DOHH2 (cell line): ENCODE measurements around the gene DDX17.

ENCODE experiments used
- H3F3A ChIP-seq: fragments of 200-600 bp; sonication (generic), shearing (Covaris generic); 2 replicates; pipeline ENCODE4 v1.6.0; 2016; ENCODE audit warnings: antibody characterized with exemption, mild to moderate bottlenecking; ENCODE audit not compliant: control insufficient read depth, insufficient read depth
- H3K27ac ChIP-seq: fragments of 200-600 bp; sonication (generic); 2 replicates; pipeline ENCODE4 v1.5.1; 2014; ENCODE audit warnings: low read depth, mild to moderate bottlenecking, low read length, moderate library complexity
- H3K27me3 ChIP-seq: fragments of 200-600 bp; sonication (generic); 2 replicates; pipeline ENCODE4 v1.6.1; 2014; ENCODE audit warnings: mild to moderate bottlenecking, low read length, mixed read lengths; ENCODE audit not compliant: control insufficient read depth
- H3K36me3 ChIP-seq: fragments of 200-600 bp; sonication (generic); 2 replicates; pipeline ENCODE4 v1.6.1; 2014; ENCODE audit warnings: mild to moderate bottlenecking, low read length, moderate library complexity, mixed read lengths; ENCODE audit not compliant: control insufficient read depth
- H3K4me1 ChIP-seq: fragments of 200-600 bp; sonication (generic); 2 replicates; pipeline ENCODE4 v1.6.1; 2014; ENCODE audit warnings: mild to moderate bottlenecking, low read length, mixed read lengths; ENCODE audit not compliant: control insufficient read depth
- H3K4me2 ChIP-seq: fragments of 200-600 bp; sonication (generic); 2 replicates; pipeline ENCODE4 v1.6.0; 2014; ENCODE audit warnings: mild to moderate bottlenecking, low read length, moderate library complexity
- H3K4me3 ChIP-seq: fragments of 200-600 bp; sonication (generic); 2 replicates; pipeline ENCODE4 v1.5.1; 2014; ENCODE audit warnings: mild to moderate bottlenecking, low read length, mixed read lengths
- H3K79me2 ChIP-seq: fragments of 200-600 bp; sonication (generic); 2 replicates; pipeline ENCODE4 v1.6.1; 2014; ENCODE audit warnings: mild to moderate bottlenecking, low read length, mixed read lengths; ENCODE audit not compliant: control insufficient read depth
- H3K9me2 ChIP-seq: fragments of 200-600 bp; sonication (generic); replicated peaks from 2 replicates; pipeline ENCODE4 v1.6.1; 2014; ENCODE audit warnings: mild to moderate bottlenecking, low read length, mixed read lengths; ENCODE audit not compliant: control insufficient read depth
- H3K9me3 ChIP-seq: fragments of 200-600 bp; sonication (generic); 2 replicates; pipeline ENCODE4 v1.6.1; 2014; ENCODE audit warnings: antibody characterized with exemption, low read length, mixed read lengths; ENCODE audit not compliant: control insufficient read depth, insufficient read depth
- H4K20me1 ChIP-seq: fragments of 200-600 bp; sonication (generic); 2 replicates; pipeline ENCODE4 v1.6.0; 2014; ENCODE audit warnings: low read depth, mild to moderate bottlenecking, antibody characterized with exemption, low read length, moderate library complexity; ENCODE audit not compliant: control insufficient read depth, insufficient read depth
- CTCF ChIP-seq: fragments of 200-600 bp; sonication (generic); IDR thresholded peaks from one replicate; pipeline ENCODE4 v1.5.1; 2014; ENCODE audit warnings: antibody characterized with exemption, mild to moderate bottlenecking, low read depth, low read length; ENCODE audit not compliant: poor library complexity, severe bottlenecking
- EZH2phosphoT487 ChIP-seq: fragments of 200-600 bp; sonication (generic); IDR thresholded peaks from 2 replicates; pipeline ENCODE4 v1.6.1; 2017; ENCODE audit warnings: borderline replicate concordance, mild to moderate bottlenecking, antibody characterized with exemption, low read length, moderate library complexity, mixed read lengths

Gene DDX17

GRCh38 chr22:38450234-38450797 is 55.8 kb downstream of the DDX17 start:
- no peaks in the 10 kb centered on the region for H3K36me3 ChIP-seq
- H3F3A ChIP-seq = no peaks in the 10 kb centered on the region
- H3K4me1 ChIP-seq = no peaks in the 10 kb centered on the region
- H3K27me3 ChIP-seq = peaks cover 25% of the 10 kb centered on the region
- no peak overlapping the region for H3K4me2 ChIP-seq
- no peak for TF ChIP-seq EZH2phosphoT487
- no peak for TF ChIP-seq CTCF
- no peaks in the 10 kb centered on the region for H3K79me2 ChIP-seq
- H3K9me3 ChIP-seq = no peaks in the 10 kb centered on the region
- H3K4me3 ChIP-seq = no peak overlapping the region
- no peaks in the 10 kb centered on the region for H3K9me2 ChIP-seq
- H3K27ac ChIP-seq = no peak overlapping the region
- H4K20me1 ChIP-seq = no peaks in the 10 kb centered on the region

- Histone ChIP-seq H4K20me1 (no peaks in the 10 kb centered on the region), H3K9me2 (no peaks in the 10 kb centered on the region), H3K4me1 (no peaks in the 10 kb centered on the region), H3K9me3 (no peaks in the 10 kb centered on the region), H3K4me2 (no peak overlapping the region), H3K79me2 (no peaks in the 10 kb centered on the region), H3K36me3 (no peaks in the 10 kb centered on the region), H3F3A (no peaks in the 10 kb centered on the region), H3K4me3 (no peak overlapping the region), H3K27me3 (peaks cover 24% of the 10 kb centered on the region), H3K27ac (no peak overlapping the region)
- TF ChIP-seq EZH2phosphoT487 (no peak), CTCF (no peak)
Measured at GRCh38 chr22:38449776-38450175, 56.3 kb downstream of the DDX17 start.

GRCh38 chr22:38448945-38449745 is 57.0 kb downstream of the DDX17 start:
- no peaks in the 10 kb centered on the region for H3K4me1 ChIP-seq
- no peaks in the 10 kb centered on the region for H3F3A ChIP-seq
- H4K20me1 ChIP-seq = no peaks in the 10 kb centered on the region
- H3K9me2 ChIP-seq = no peaks in the 10 kb centered on the region
- H3K4me2 ChIP-seq = no peak overlapping the region
- H3K27me3 ChIP-seq = peaks cover 18% of the 10 kb centered on the region
- TF ChIP-seq CTCF = no peak
- no peak for TF ChIP-seq EZH2phosphoT487
- H3K79me2 ChIP-seq = no peaks in the 10 kb centered on the region
- no peak overlapping the region for H3K4me3 ChIP-seq
- no peak overlapping the region for H3K27ac ChIP-seq
- no peaks in the 10 kb centered on the region for H3K36me3 ChIP-seq
- no peaks in the 10 kb centered on the region for H3K9me3 ChIP-seq
